Sigmoid colon (tissue), 7 donors: ENCODE data around the gene KCND3. TPM values are rescaled to one million over a fixed set of nuclear protein-coding genes. Genes with fewer than 3 reads are reported as not detected.

Source experiments
- DNase-seq: peaks from one replicate; pipeline ENCODE4 v3.0.0-alpha.2; 2019
- H3K27ac ChIP-seq, 4 donors: fragments of 200-600 bp; sonication (generic); one replicate each; pipeline ENCODE4 v1.5.1; 2016 to 2019; ENCODE audit warnings: mild to moderate bottlenecking in 1 of 4
- H3K27me3 ChIP-seq, 3 donors: fragments of 200-600 bp; sonication (generic); one replicate each; pipeline ENCODE4 v1.5.1; 2019; ENCODE audit warnings: mild to moderate bottlenecking in 1 of 3
- H3K36me3 ChIP-seq, 4 donors: fragments of 200-600 bp; sonication (generic); one replicate each; pipeline ENCODE4 v1.5.1; 2016 to 2019
- H3K4me1 ChIP-seq, 4 donors: fragments of 200-600 bp; sonication (generic); one replicate each; pipeline ENCODE4 v1.5.1; 2017 to 2019
- H3K4me3 ChIP-seq, 4 donors: fragments of 200-600 bp; sonication (generic); one replicate each; pipeline ENCODE4 v1.5.1; 2017 to 2019; ENCODE audit warnings: mild to moderate bottlenecking in 2 of 4, moderate library complexity in 1 of 4
- H3K9me3 ChIP-seq, 4 donors: fragments of 200-600 bp in 3 of 4; sonication (generic) in 3 of 4; one replicate each; pipeline versions ENCODE4 v1.5.1 to v1.6.1; 2013 to 2019
- EP300 ChIP-seq, 4 donors: sonication (generic); formaldehyde crosslinking; IDR thresholded peaks; one replicate each; pipeline ENCODE4 v1.6.1; 2017; ENCODE audit warnings: antibody characterized with exemption in 4 of 4
- POLR2A ChIP-seq, 2 donors: fragments of 450-650 bp; IDR thresholded peaks; one replicate each; pipeline ENCODE4 v1.6.1; 2016; ENCODE audit warnings: antibody characterized with exemption in 2 of 2, mild to moderate bottlenecking in 2 of 2, moderate library complexity in 2 of 2
- POLR2AphosphoS5 ChIP-seq, 4 donors: sonication (generic); formaldehyde crosslinking; IDR thresholded peaks; one replicate each; pipeline ENCODE4 v1.6.1; 2017; ENCODE audit warnings: antibody characterized with exemption in 4 of 4
- WGBS, 2 donors: extraction: QIAGEN DNeasy Blood & Tissue Kit; methylation state at CpG; one replicate each; pipeline ENCODE4 v1.1.7; 2013; 5-methylcytosine and 5-hydroxymethylcytosine counted together
- intact Hi-C: fragments of 100-400 bp; cut with DNase I; formaldehyde crosslinking; loops from one replicate; pipeline ENCODE4 v1.15.1; 2023
- polyA plus RNA-seq, 3 donors: library from polyadenylated mRNA; stranded (reverse); fragments of 200-250 nt; gene quantifications; one replicate each; pipeline ENCODE4 v1.2.3, GENCODE V29; 2013
- total RNA-seq, 4 donors: library from RNA; depleted of rRNA; stranded (reverse); fragments of >200 nt; gene quantifications; one replicate each; pipeline ENCODE4 v1.1.0, GENCODE V29; 2016
- TF ChIP-seq, protein P1 (sequence below), 4 experiments: fragments of 450-650 bp in 3 of 4; fragments of 200-600 bp in 1 of 4; IDR thresholded peaks; one replicate each; pipeline ENCODE4 v1.5.1; 2016 to 2019; ENCODE audit warnings: antibody characterized with exemption in 4 of 4, mild to moderate bottlenecking in 3 of 4, moderate library complexity in 2 of 4
- donor health status: healthy with polysubstance abuse.
- donor health status: Bipolar disorder and iron deficiency.
- donor health status: healthy.

Gene KCND3
- total and polyA plus RNA-seq, 7 donors, result 0.23 to 18.3 (median 5.9) TPM

DNA sequence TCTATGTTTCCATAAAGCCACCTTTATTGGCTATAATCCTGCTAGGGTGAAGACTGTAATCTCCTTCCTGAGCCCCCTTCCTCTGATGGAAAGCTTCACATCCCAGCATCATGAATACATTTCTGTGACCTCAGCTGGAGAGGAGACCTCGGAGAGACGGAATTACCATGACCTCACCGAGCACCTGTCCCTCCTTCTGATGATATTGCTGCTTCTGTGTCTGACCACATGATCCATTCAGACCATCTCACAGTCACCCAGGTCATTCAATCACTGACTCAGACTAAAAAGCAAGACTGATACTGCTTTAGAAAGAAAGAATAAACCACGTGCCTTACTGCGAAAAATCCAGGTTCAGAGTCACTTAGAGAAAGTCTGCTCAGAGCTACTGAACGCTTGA is 8.8 kb downstream of the KCND3 start:
- intact Hi-C loops, result no loop called here
- 83 to 88% methylated on average over 6 of the region's 6 CpGs for WGBS, 2 donors
- Histone ChIP-seq H3K27ac (no peak overlapping the region), H3K4me1 (no peaks in the 10 kb centered on the region), H3K4me3 (no peak overlapping the region), H3K36me3 (peaks cover 0 to 17% (median 5%) of the 10 kb centered on the region in 4 donors), H3K27me3 (no peaks in the 10 kb centered on the region), H3K9me3 (no peaks in the 10 kb centered on the region)
- TF ChIP-seq EP300 (IDR thresholded peaks at IDR 0.05) (no peak), POLR2A (IDR thresholded peaks at IDR 0.05) (no peak), POLR2AphosphoS5 (IDR thresholded peaks at IDR 0.05) (no peak)
- TF ChIP-seq, protein P1, sequence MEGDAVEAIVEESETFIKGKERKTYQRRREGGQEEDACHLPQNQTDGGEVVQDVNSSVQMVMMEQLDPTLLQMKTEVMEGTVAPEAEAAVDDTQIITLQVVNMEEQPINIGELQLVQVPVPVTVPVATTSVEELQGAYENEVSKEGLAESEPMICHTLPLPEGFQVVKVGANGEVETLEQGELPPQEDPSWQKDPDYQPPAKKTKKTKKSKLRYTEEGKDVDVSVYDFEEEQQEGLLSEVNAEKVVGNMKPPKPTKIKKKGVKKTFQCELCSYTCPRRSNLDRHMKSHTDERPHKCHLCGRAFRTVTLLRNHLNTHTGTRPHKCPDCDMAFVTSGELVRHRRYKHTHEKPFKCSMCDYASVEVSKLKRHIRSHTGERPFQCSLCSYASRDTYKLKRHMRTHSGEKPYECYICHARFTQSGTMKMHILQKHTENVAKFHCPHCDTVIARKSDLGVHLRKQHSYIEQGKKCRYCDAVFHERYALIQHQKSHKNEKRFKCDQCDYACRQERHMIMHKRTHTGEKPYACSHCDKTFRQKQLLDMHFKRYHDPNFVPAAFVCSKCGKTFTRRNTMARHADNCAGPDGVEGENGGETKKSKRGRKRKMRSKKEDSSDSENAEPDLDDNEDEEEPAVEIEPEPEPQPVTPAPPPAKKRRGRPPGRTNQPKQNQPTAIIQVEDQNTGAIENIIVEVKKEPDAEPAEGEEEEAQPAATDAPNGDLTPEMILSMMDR (IDR thresholded peaks at IDR 0.05), result no peak
- no peak for DNase-seq

DNA sequence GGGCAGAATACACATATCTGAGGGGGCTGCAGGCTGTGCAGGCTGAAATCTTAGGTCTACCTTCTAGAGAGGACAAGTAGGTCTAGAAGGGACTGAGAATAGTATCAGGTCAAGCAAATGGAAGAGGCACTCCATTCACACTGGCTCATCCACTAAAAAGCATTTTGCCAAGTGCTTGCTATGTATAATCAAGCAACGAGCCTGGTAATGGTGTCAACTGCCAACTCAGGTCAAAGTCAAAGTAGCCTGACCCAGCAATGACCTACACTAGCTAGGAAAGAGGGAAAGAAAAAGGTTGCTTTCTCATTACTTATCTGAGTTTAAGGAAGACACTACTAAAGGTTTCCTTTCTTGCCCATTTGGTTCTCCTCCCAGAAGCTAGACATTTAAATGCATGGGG is 10.8 kb downstream of the KCND3 start:
- Histone ChIP-seq H3K36me3 (peaks cover 0 to 17% (median 5%) of the 10 kb centered on the region in 4 donors), H3K27ac (no peak overlapping the region), H3K27me3 (no peaks in the 10 kb centered on the region), H3K4me1 (no peaks in the 10 kb centered on the region), H3K4me3 (no peak overlapping the region), H3K9me3 (no peaks in the 10 kb centered on the region)
- TF ChIP-seq POLR2A (IDR thresholded peaks at IDR 0.05), result no peak
- TF ChIP-seq EP300 (IDR thresholded peaks at IDR 0.05), result no peak
- no peak for TF ChIP-seq POLR2AphosphoS5 (IDR thresholded peaks at IDR 0.05)
- TF ChIP-seq, protein P1 (IDR thresholded peaks at IDR 0.05), result no peak
- no peak for DNase-seq
- intact Hi-C loops, result no loop called here
- WGBS, 2 donors, result 12 to 28% methylated on average over 1 of the region's 1 CpG

DNA sequence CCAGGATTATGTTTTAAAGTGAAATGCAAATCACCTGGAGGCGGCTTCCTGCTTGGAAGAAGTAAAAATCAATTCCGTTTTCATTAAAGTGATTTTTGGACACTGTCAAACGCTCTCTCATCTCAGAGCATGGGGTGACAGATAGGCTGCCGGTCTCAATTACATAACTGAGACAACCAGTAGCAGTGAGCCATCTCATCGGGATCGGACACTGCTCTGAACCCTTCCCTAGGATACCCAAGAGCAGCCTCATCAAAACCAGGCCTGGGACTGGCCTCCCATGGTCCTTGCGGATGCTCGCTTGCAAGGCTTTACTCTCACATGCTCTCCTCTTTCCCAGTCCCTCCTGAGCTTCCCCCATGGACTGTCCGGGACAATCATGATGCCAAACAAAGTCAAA is 12.1 kb downstream of the KCND3 start:
- no peak for DNase-seq
- TF ChIP-seq EP300 (IDR thresholded peaks at IDR 0.05), result no peak
- no peak for TF ChIP-seq POLR2A (IDR thresholded peaks at IDR 0.05)
- no peak for TF ChIP-seq POLR2AphosphoS5 (IDR thresholded peaks at IDR 0.05)
- TF ChIP-seq, protein P1 (IDR thresholded peaks at IDR 0.05), result no peak
- no peak overlapping the region for H3K4me3 ChIP-seq
- peaks cover 0 to 14% (median 4%) of the 10 kb centered on the region in 4 donors for H3K36me3 ChIP-seq
- no peaks in the 10 kb centered on the region for H3K27me3 ChIP-seq
- intact Hi-C loops, result no loop called here
- no peak overlapping the region for H3K27ac ChIP-seq
- WGBS, 2 donors, result 80 to 83% methylated on average over 9 of the region's 9 CpGs
- H3K4me1 ChIP-seq, result no peaks in the 10 kb centered on the region
- no peaks in the 10 kb centered on the region for H3K9me3 ChIP-seq

DNA sequence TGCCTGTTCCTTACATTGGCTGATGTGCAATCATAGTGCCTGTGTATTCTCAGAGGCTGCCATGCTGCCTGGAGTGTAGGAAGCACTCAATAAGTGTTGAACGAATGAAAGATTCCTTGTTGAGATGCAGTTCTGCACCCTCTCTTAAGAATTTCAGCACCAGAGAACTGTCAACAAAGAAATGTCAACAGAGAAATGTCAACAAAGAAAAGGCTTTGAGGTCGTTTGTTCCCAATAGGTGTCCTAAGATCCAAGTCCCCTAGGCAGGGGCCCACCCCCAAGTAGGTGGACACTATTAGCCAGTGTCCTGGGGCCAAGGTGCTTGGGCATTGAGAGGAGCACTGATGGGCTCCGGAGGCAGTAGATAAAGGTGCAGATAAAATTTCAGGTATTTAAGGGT is 12.6 kb downstream of the KCND3 start:
- Histone ChIP-seq H3K4me1 (no peaks in the 10 kb centered on the region), H3K27me3 (no peaks in the 10 kb centered on the region), H3K4me3 (no peak overlapping the region), H3K9me3 (no peaks in the 10 kb centered on the region), H3K27ac (no peak overlapping the region), H3K36me3 (peaks cover 0 to 9% (median 2%) of the 10 kb centered on the region in 4 donors)
- DNase-seq, result no peak
- TF ChIP-seq POLR2AphosphoS5 (IDR thresholded peaks at IDR 0.05) (no peak), POLR2A (IDR thresholded peaks at IDR 0.05) (no peak), EP300 (IDR thresholded peaks at IDR 0.05) (no peak)
- TF ChIP-seq, protein P1 (IDR thresholded peaks at IDR 0.05), result no peak
- intact Hi-C loops, result no loop called here
- WGBS, 2 donors, result 18 to 40% methylated on average over 3 of the region's 3 CpGs

DNA sequence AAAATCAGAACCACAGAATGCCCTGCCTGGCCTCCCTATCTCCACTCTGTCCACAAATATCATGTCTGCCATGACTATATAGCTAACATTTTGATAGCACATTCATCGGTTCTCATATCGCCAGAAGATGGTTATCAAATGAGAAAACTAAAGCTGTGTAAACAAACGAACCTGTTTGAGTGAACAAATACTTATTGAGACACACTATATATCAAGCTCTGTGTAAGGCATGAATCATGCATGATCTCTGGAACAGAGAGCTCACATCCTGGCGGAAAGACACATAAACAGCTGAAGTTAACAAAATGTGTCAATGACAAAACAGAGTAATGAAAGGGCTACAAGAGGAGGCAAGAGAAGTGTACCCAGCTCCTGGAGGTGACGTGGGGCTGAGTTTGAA is 13.1 kb downstream of the KCND3 start:
- no peaks in the 10 kb centered on the region for H3K9me3 ChIP-seq
- TF ChIP-seq, protein P1 (IDR thresholded peaks at IDR 0.05), result no peak
- no peak for TF ChIP-seq EP300 (IDR thresholded peaks at IDR 0.05)
- no peak for TF ChIP-seq POLR2AphosphoS5 (IDR thresholded peaks at IDR 0.05)
- H3K4me1 ChIP-seq, result no peaks in the 10 kb centered on the region
- no peaks in the 10 kb centered on the region for H3K27me3 ChIP-seq
- 19 to 64% methylated on average over 5 of the region's 5 CpGs for WGBS, 2 donors
- no peak overlapping the region for H3K4me3 ChIP-seq
- no peak overlapping the region for H3K27ac ChIP-seq
- peaks cover 0 to 4% (median 0%) of the 10 kb centered on the region in 4 donors for H3K36me3 ChIP-seq
- DNase-seq, result no peak
- intact Hi-C loops, result no loop called here
